Cerebellar nuclear complex (tissue), 1 donor: ENCODE data around the gene PPP1R8.
"Not testable (repeated sequence)": the region's sequence is repeated elsewhere in the genome, so short reads cannot be mapped to it uniquely, and the experiment has no call there.

Experiments
- DNase-seq, 2 experiments: peaks; one replicate each; lab custom pipeline; 2025; lab: John Stamatoyannopoulos, UW

Gene PPP1R8

DNA sequence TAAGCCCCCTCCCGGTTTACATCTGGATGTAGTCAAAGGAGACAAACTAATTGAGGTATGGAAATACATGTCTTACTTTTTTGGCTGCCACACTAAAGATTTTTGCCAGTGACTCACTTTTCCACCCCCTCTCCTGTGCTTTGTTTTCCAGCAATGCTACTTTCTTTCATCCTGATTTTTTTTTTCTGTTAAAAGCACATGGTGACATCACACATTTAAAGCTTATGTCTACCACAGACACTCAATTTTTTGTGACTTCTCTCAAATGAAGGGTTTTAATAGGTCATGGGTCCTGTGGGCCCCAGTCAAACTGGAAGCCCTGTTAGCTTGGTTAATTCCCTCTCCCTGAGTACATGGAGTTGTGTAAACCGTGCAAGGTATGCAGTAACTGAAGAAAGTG is 2.2 kb downstream of the PPP1R8 start:
- DNase-seq, result no peak

DNA sequence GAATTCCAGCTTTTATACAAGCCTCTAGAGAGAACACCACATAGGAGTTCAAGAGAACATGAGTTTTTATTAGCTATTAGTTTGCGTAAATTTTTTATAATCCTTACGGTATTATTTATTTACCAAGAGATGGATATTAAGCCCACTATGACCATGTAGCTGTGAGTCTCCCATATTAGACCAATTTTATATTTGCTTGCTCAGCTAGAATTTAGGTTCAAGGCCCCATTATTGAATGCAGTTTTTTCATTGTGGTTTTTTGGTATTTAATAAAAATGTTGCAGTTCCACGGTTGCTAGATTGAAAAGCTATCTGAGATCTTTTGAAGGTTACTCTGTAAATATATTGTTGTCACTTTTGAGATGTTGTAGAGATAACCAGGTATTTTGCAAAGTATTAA is 2.9 kb downstream of the PPP1R8 start:
- no peak for DNase-seq

DNA sequence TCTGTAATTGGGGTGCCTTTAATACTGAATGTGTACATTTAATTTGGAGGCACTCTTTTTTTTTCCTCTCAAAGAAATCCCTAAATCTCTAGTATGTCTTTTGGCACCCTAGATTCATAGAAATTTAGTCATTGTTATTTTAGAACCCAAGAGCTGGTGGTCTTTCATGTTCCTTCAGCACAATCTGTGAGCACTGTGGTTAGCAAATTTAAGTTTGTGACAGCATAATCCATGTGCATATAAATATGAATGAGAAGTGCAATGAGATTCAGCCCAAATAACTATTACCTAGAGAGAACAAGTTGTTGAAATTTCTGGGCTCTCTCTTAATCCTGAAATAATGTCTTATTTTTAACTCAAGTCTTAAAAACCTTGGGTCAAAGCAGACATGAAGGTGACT is 4.5 kb downstream of the PPP1R8 start:
- no peak for DNase-seq

DNA sequence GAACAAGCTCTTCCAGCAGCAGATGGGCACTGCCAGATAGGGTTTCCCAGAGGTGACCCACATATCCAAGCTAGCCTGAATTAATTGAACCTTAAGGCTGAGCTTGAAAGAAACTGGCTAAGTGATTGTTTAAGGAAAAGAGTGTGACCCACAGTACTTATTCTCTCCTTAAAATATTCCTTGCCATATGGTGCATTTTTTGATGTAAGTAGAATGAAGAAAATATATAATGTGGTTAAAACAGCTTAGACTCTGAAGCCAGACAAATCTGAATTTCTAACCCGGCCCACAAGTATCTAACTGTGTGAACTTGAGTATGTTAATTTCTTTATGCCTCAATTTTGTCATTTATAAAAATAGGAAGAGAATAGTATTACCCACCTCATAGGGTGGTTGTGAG is 4.9 kb downstream of the PPP1R8 start:
- DNase-seq, result no peak

DNA sequence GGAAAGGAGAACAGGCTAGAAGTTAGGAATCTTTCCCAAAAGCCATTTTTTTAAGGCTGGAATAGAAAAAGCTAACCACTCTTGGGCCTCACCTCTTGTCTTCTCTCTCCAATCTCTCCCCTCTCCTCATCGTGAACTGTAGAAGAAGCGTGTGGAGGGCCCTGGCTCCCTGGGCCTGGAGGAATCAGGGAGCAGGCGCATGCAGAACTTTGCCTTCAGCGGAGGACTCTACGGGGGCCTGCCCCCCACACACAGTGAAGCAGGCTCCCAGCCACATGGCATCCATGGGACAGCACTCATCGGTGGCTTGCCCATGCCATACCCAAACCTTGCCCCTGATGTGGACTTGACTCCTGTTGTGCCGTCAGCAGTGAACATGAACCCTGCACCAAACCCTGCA is 19.4 kb downstream of the PPP1R8 start:
- no peak for DNase-seq

DNA sequence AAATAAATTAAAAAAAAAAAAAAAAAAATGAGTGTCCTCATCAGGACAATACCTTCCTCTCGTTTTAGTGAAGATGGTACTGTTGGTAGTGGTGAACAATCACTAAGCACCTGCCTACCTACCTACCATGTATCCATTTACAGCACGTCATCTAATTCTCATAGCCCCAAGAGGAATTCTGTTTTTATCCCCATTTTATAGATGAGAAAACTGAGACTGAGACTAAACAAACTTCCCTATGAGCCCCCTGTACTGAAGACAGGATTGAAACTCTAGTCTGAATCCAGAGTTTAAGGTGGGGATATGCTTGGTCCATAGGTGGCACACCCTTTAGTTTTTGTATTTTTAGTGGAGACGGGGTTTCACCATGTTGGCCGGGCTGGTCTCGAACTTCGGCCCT is 24.5 kb downstream of the PPP1R8 start:
- no peak for DNase-seq

DNA sequence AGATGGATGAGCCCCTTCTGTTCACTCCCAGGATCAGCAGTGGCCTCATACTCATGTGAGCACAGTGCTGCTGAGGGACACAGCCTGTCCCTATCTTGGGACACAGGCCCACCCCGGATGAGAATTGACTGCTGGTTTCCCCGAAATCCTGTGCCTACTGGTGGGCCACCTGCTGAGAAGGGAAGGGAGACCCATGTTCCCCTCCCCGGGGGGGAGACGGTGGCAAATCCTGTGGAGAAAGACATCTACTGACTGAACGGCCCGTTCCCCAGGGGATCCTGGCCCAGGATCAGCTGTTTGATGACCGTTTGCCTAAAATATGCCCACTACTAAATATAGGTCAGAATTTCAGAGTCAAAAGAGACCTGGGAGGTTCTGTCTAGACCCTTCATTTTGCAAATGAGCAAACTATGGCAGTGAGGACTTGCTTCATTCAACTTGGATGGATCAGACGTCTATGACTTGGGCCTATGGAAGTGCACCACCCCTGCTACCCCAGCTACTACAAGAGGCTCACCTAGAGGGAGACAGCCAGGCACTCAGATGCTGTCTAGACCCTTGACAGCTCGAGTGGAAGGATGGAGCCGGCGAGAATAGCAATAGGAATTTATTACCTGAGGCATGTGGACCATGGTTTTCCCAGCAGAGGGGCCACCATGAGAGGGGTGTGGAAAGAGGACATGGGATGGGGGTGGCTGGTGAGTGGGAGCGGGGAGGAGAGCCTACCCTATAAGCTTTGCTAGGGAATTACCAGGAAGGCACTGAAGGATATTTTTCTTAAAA is 26.2 kb downstream of the PPP1R8 start:
- DNase-seq, result no peak

DNA sequence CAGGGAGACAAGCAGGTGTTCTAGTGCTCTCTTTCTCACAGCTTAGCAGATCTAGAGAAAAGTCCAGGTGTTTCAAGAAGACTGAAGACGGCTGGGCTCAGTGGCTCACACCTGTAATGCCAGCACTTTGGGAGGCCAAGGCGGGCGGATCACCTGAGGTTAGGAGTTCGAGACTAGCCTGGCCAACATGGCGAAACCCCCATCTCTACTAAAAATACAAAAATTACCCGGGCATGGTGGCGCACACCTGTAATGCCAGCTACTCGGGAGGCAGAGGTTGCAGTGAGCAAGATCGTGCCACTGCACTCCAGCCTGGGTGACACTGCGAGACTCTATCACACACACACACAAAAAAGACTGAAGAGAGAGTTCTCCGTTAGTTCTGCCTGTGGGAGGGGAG is 27.0 kb downstream of the PPP1R8 start:
- DNase-seq, result not testable (repeated sequence)

DNA sequence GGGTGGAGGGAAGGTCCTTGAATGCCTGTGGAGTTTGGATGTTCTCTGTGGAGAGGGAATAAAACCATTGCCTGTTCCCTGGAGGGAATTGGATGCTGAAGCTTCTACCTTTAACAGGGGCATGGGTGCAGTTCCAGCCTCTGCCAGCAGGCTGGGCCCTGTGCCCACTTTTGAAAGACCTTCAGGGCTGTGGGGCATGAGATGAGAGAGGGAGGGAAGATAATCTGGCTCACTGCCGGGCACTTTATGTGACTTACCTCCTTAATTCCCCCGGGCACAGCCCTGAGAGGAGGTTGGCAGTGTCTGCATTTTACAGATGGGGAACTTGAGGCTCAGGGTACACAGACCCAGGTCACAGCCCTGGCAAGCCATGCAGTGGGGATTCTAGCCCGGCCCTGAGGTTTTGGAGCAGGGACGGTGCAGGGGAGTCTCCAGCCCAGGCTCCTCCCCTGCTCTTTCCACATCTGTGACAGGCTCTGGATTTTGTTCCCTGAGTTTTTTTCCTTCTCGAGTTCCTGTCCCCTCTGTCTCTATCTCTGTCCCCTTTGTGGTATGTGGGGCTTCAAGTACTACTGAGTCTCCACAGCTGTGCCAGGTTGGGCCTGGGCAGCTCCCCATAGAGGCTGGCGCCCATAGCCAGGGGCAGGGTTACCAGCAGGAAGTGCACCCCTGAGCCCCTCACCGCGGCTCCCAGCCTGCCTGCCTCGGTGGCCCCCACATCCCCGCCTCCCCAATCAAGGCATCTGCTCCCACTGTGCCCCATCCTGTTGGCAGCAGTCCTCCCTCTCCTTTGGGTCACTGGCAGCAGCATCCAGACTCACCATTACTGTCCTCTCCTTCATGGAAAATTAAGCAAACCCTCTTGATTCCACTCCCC is 27.7 kb downstream of the PPP1R8 start:
- DNase-seq, result no peak

DNA sequence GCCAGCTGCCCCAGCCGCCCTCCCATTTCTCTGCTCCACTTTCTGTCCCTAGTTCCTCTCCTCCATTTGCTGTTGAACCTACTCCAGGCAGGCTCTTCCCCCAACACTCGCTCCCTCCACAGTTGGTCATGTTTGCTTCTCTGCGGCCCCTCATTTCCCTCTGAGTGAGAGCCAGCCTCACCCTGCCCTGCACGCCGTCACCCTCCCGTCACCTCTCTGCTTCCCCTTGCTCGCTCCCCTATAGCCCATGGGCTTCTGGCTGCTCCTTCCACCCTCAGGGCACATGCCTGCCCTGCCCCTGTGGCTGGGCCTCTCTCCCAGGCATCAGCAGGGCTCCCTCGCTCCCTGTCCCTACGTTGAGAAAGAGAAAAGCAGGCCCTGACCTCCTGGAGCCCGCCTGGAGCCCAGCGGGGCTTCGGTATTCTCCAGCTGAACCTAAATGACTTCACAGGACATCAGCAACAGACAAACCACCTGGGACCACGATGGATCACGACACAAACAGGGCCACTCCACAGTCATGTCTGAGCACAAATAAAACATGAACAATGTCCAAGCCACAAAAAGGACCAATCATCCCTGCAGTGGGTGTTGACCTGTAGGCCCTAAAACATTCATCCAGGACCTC is 28.5 kb downstream of the PPP1R8 start:
- DNase-seq, result no peak

DNA sequence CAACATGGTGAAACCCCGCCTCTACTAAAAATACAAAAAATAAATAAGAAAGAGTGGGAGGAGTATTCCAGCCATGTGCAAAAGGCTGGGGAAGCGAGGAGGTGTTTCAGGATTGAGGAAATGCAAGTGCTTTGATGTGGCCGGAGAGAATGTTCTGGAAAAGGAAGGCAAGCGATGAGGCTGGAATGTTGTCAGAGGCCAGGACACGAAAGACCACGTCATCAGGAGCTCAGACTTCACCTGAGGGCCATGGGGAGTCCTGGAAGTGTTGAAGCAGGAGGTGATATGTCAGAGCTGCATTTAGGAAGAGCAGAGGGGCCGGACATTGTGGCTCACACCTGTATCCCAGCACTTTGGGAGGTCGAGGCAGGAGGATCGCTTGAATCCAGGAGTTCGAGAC is 30.9 kb downstream of the PPP1R8 start:
- no peak for DNase-seq

DNA sequence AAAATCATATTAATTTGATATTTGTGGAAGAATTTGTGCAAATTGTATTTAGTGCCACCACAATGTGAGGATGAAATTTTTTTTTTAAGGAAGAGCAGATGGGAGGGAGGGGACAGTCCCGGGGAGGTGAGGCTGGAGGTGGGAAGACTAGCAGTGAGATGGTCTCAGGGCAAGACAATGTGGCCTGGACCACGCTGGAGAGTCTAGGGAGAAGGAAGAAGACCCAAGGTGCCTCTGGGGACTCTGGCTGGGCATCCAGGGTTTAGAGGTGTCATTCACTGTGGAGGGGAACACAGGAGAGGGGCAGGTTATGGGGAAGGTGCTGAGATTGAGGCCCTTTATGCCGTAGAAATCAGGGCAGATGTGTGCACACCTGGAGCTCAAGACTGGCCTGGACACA is 31.4 kb downstream of the PPP1R8 start:
- DNase-seq, result no peak

DNA sequence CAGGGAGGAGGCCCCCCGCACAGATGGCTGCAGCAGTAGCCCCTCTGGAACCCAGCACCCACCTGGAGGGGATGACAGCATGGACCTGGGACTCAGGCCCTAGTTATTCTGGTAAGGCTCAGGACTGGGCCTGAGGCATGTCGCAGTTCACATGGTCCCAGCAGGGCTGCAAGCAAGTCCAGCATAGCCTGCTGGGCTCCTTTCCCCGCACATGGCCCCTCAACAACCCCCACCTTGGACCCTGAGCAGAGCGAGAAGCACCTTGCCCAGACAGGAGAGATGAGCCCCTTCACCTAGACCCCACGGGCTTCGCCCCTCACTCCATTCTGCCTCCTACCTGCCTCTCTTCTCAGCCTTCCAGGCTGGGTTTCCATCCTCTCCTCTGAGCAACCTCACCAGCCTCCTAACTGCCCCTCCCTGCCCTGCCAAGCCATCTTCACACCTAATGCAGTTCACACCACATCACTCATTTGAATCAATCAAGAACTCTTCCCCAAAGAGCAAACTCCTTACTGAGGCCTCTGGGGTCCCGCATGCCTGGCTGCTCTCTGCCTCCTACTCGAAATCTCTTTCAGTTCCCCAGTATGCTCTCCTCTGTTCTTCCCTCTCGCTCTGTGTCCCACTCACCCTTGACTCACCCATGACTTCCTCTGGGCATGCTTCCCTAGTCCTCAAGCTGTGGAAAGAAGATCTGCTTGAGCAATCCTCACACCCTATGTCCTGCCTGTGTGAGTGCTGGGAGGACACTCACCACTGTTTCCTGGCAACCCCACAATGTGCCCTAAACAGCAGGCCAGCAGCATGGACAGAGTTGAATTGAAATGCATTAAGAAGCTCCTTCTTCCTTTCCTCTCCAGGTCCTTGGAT is 32.3 kb downstream of the PPP1R8 start:
- DNase-seq, result no peak

DNA sequence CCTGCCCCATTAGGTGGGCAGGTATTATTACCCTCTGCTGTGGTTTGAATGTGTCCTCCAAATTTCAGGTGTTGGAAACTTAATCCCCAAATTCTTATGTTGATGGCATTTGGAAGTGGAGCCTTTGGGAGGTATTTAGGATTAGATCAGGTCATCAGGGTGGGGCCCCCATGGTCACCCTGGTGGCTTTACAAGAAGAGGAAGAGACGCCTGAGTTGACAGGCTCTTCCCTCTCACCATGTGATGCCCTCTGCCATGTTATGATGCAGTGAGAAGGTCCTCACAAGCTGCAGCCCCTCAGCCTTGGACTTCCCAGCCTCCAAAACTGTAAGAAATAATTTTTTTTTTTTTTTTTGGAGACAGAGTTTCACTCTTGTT is 32.9 kb downstream of the PPP1R8 start:
- no peak for DNase-seq

DNA sequence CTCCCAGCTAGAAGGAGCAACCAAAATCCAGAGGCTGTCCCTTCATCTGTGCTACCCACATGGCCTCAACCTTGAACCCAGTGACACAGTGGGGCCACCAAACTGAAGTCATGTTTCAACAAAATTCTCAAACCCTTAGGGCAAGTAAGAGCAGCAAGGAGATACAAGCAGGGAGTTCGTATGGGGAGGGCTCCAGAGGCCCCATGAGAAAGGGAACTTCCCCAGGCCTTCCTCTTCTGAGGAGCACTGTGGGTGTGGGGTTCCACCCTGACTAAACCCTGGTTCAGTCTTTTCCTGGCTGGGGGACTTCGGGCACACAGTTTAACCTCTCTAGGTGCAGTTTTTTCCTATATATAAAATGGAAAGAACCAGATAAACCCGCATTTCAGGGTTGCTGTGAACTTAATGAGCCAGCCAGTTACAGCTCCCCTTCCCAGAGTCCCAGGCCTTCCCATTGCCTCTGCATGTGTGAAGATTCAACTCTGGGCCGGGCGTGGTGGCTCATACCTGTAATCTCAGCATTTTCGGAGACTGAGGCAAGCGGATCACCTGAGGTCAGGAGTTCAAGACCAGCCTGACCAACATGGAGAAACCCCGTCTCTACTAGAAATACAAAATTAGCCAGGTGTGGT is 33.8 kb downstream of the PPP1R8 start:
- DNase-seq, result no peak

DNA sequence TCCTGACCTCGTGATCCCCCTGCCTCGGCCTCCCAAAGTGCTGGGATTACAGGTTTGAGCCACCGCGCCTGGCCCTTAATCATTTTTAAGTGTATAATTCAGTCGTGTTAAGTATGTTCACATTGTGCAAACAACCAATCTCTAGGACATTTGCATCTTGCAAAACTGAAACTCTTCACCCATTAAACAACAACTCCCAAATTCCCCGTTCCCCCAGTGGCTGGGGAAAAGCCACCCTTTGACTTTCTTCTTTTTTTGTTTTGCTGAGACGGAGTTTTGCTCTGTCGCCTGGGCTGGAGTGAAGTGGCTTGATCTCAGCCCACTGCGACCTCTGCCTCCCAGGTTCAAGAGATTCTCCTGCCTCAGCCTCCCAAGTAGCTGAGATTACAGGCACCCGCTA is 35.2 kb downstream of the PPP1R8 start:
- DNase-seq, result no peak

DNA sequence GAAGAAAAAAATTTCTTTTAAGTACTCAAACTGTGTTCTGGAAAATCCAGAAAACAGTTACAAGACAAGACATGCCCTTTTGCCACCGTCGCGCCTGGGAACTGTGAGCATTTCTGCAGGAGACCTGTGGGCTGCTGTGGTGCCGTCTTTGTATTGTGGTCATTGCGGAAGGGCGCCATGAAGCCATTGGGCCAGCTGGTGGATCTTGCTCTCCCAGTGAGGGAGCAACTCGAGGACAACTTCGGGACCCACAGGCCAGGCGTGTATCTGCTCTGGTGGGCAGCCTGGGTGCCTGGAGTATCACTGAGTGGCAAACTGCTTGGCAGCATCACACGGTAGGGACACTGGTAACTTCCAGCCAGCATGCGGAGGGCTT is 38.0 kb downstream of the PPP1R8 start:
- no peak for DNase-seq

DNA sequence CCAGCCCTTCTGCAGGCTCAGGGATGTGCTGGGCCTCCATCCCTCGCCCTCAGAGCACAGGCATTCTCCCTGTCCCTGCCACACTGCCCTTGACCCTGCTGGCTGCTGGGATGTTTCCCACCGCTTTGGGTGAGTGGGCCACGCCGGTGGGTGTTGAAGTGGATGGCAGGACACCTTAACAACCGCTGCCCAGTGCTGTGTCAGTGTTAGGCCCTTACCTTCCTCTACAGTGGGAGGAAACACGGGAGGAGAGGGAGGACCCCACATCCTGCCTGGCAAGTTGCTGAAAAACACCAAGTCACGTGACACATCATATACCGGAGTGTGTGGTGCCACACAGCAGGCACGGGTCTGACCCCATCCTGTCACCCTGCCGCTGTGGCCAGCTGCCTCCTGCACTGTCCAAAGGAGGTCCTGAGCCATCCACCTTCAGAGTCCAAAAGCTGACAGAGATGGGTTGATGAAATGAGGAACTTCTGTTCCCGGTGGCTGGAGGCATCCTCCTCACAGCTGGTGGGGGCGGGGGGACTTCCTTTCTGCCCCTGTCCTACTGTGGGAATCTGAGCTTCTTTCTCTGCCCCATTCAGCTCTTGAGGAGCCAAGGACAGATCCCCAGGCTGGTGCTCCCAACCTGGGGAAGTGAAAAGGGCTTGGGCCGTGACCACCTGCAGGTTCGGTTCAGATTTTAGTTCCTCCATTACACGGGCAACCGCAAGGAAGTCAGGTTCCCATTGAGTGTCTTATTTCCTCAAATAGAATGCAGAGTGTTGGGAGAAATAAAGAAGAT is 38.5 kb downstream of the PPP1R8 start:
- DNase-seq, result no peak

DNA sequence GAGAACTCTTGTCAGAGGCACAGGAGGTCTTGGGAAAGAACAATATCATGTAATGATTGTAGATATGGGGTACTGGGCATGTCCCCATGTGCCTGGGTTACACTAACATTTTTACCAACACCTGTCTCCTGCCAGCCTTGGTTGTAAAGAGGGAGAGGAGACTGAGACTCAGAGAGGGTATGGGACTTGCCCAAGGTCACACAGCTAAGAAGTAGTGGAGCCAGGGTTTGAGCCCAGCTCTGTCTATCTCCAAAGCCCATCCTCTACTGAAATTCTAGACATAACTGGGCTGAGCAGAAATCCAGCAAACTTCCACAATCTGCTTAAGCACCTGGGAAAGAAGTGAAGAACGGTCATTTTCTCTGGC is 39.1 kb downstream of the PPP1R8 start:
- DNase-seq, result no peak

DNA sequence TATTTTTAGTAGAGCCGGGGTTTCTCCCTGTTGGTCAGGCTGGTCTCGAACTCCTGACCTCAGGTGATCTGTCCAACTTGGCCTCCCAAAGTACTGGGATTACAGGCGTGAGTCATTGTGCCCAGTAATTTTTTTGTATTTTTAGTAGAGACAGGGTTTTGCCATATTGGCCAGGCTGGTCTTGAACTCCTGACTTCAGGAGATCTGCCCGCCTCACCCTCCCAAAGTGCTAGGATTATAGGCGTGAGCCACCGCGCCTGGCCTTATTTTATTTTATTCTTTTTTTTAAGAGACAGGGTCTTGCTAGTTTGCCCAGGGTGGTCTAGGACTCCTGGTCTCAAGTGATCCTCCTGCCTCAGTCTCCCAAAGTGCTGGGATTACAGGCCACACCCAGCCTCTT is 40.5 kb downstream of the PPP1R8 start:
- DNase-seq, result not testable (repeated sequence)
